GM12801 (cell line): ENCODE measurements around the gene DESI2.

Source experiments
- TF ChIP-seq, protein P1 (sequence below): IDR thresholded peaks from one replicate; pipeline ENCODE4 v1.5.1; 2011; ENCODE audit warnings: control low read depth; ENCODE audit not compliant: insufficient read length; ENCODE audit errors: extremely low read depth

DESI2 gene

DNA sequence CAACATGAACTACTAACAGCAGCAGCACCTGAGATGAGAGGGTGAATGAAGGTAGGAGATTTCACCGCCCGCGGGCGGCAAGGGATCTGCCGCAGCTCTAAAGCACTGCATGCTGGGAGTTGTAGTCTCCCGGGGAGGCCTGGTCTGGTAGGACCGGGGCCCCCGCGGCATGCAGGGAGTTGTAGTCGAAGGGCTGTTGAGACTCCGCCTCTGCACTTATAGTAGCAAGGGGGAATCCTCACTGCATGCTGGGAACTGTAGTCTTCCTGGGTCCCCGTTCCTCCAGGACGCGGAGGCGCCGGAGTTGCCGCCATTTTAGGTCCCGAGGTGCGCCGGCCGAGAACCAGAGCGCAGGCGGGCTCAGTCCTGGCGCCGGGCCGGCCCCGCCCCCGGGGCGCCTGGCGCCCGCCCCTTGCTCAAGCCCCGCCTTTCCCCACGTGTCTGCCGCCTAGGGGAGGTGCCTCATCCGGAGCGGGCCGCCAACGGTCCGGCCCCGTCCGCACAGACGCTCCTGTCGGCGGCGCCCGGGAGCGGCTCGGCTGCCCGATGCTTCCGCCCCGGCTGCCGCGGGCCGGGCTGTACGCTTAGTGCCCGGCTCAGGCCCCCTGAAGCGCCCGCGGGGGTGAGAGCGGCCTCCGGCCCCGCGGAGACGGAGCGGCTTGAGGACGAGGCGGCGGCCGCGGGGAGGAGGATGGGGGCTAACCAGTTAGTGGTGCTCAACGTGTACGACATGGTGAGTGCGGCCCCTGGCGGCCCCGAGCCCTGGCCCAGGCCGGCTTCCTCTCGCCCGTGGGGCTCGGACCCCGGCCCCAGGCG is at the start of gene DESI2:
Gene DESI2 (plus strand): TSS at position 504 of the 816 bp plus-strand sequence. CDS start 188 bp downstream, at position 692.
- TF ChIP-seq, protein P1, sequence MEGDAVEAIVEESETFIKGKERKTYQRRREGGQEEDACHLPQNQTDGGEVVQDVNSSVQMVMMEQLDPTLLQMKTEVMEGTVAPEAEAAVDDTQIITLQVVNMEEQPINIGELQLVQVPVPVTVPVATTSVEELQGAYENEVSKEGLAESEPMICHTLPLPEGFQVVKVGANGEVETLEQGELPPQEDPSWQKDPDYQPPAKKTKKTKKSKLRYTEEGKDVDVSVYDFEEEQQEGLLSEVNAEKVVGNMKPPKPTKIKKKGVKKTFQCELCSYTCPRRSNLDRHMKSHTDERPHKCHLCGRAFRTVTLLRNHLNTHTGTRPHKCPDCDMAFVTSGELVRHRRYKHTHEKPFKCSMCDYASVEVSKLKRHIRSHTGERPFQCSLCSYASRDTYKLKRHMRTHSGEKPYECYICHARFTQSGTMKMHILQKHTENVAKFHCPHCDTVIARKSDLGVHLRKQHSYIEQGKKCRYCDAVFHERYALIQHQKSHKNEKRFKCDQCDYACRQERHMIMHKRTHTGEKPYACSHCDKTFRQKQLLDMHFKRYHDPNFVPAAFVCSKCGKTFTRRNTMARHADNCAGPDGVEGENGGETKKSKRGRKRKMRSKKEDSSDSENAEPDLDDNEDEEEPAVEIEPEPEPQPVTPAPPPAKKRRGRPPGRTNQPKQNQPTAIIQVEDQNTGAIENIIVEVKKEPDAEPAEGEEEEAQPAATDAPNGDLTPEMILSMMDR: no peak

DNA sequence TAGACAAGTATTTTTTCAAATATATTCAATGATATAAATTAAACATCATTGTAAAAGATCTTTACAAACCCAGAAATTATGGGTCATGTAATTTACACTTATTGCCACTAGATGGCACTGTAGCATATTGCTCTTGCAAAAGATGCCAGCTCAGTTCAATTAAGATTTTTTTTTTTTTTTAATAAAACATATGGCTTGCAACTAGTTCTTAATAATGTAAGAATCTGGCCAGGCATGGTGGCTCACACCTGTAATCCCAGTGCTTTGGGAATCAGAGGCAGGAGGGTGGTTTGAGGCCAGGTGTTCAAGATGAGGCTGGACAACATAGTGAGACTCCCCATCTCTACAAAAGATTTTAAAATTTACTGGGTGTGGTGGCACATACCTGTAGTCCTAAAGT is 49.4 kb upstream of the DESI2 start:
- TF ChIP-seq, protein P1: no peak

DNA sequence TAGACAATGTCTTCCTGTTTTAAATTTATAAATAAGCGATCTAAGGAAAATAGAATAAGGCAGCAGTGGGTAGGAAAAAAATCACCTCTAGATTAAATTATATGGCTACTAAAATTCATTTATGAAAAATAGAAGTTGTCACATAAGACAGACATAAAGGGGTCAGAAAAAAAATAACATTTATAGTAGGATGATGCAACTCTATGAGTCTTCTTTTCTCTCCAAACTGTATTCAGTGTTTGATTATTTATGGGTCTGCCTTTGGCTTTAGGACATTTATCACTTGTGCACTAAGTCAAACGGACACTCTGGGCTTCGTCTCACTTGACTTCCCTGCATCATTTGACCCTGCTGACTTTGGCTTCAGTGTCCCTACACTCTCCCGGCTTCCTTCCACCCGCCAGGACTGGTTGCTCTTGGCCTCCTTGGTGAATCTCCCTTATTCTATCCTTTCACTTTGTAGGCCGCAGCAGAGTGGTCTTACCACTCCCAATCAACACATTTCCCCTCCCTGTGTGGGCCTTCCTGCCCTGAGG is 47.0 kb upstream of the DESI2 start:
- TF ChIP-seq, protein P1: no peak

DNA sequence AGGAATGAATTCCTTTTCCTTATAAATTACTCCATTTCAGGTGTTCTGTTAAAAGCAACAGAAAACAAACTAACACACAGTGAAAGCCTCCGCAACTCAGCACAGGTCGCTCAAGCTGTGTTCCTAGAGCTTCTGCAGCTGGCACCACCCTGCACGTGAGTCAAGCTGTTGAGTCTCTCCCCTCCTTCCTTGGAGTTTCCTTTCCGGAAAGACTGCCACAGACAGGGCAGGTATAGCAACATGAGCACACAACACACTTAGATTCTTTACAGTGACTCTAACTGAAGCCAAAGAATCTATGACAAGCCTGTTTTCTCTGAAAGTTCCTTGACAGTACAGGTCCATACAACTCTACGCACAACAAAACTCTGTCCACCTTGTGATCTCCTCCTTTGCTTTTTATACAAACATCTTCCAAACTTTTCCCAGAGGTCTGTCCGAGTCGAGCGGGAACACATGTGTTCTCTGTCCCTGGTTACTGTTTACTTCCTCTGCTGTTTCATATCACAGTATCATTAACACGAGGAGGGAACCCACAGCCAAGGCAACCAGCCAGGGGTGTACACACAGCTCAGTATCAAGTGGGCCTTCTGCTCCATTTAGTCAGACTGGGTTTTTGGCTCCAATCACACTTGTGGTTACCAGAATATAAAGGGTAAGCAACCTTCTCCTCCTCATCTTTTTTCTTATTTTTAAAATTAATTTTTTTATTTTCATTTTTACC is 38.7 kb upstream of the DESI2 start:
- TF ChIP-seq, protein P1: no peak

DNA sequence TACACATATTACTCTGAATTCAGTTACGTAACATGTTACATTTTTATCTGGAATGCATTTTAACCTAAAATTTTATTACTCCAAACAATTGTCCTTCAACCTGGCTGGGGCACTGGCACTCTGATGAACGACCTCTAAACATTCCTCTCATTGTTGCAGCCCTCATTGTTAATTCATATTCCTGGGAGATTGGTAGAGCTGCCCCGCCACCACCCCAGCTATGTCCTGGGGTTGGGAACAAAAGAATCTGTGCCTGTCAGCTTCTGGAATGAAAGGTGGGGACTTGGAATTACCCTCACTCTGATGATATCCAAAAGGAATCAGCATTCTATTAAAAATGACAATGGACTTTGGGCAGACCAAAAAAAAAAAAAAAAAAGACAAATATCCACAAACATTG is 38.0 kb upstream of the DESI2 start:
- TF ChIP-seq, protein P1: no peak

DNA sequence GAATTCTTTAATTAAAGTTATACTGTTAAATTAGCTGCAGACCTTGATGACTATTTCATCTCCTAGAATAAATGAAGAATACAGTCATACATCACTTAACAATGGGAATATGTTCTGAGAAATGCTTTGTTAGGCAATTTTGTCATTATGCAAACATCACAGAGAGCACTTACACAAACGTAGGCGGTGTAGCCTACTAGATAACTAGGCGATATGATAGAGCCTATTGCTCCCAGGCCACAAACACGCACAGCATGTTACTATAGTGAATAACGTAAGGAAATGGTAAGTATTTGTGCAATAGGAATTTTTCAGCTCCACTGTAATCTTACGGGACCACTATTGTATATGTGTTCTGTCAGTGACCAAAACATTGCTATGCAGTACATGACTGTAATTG is 37.6 kb upstream of the DESI2 start:
- TF ChIP-seq, protein P1: no peak

DNA sequence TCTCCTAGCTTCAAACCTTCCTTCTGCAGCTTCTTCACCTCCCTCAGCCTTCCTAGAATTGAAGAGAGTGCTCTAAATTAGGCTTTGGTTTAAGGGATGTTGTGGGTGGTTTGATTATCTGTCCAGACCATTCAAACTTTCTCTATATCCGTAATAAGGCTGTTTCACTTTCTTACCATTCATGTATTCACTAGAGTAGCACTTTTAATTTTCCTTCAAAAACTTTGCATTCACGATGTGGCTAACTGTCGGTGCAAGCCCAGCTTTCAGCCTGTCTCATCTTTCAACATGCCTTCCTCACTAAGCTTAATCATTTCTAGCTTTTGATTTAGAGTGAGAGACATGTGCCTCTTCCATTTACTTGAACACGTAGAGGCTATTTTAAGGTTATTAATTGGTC is 26.2 kb upstream of the DESI2 start:
- TF ChIP-seq, protein P1: no peak
